ENCODE results near the gene GGT6.

GGT6 gene

GRCh38 chr17:4530799-4531730 is 29.3 kb downstream of the GGT6 start:
- no peak for DNase-seq (ENCODE audit: low read depth, low spot score)
- H3K27ac ChIP-seq = no peak overlapping the region

DNA sequence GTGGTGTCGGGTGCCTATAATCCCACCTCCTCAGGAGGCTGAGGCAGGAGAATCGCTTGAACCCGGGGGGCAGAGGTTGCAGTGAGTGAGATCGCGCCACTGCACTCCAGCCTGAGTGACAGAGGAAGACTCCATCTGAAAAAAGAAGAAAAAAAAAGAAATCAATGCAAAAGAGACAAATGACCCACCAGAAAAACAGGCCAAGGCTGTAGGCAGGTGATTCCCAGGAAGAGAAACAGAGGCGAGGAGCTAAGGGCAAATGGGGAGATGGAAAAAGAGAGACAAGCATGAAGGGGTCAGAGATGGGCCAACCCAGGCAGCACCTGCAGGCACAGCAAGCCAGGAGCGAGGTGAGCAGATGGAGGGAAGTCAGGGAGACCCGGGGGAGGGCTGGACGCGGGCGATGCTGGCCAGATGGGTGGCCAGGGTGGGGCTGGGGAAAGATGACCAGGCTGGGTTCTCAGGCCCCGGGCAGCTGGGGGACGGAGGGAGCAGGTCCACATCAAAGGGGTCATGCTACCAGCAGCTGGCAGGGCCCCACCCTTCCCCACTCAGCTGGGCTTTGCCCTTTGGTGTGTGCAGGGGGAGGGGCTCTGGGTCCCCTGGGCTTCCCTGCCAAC is 30.7 kb downstream of the GGT6 start:
- no peak for DNase-seq (ENCODE audit: low read depth, low spot score)
- H3K27ac ChIP-seq = no peak overlapping the region

GRCh38 chr17:4527566-4528125 is 32.7 kb downstream of the GGT6 start:
- H3K27ac ChIP-seq = no peak overlapping the region
- no peak for DNase-seq (ENCODE audit: low read depth, low spot score)

DNA sequence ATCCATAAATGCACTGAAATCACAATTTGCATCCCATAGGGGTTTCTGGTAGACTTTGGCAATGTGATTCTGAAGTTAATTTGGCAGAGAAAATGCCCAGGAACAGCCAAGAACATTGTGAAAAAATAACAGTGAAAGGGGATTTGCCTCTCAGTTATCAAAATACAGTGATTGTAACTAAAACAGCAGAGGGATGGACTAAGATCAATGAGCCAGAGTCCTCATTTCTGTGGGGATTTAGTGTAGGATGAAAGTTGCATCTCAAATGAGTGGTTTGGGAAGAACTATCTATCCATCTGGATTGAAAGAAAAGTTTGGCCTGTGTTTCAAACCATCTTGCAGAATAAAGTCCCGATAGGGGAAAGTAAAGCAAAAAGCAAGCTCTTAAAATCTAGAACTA is 33.2 kb downstream of the GGT6 start:
- no peak overlapping the region for H3K27ac ChIP-seq
- DNase-seq (ENCODE audit: low read depth, low spot score) = no peak

DNA sequence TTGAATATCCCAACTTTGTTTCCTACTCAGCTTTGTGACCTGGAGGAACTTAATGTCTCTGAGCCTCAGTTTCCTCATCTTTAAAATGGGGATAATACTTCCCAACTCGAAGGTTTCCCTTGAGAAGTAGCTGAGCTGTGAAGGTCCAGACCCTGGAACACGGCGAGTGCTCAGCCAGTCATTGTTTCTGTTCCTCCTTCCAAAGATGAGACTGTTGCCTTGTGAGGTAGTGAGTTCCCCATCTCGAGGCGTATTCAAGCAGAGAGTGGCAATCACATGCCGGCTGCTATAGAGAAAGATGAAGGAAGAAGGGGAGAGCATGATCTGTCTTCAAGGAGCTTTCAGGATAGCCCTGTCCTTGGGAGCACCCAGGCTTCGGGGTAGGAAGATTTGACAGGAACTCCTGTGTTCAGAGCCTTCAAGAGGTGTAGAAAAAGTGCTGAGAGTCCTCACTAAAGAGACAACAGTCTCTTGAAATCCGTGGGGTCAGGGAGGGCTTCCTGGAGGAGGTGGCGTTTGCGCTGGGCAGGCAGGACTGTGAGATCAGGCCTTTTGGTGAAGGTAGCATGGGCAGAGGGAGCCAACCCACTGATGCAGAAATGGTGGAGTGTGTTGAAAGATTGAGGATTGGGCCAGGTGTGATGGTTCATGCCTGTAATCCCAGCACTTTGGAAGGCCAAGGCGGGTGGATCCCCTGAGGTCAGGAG is 34.5 kb downstream of the GGT6 start:
- DNase-seq (ENCODE audit: low read depth, low spot score) = no peak
- H3K27ac ChIP-seq = no peak overlapping the region

DNA sequence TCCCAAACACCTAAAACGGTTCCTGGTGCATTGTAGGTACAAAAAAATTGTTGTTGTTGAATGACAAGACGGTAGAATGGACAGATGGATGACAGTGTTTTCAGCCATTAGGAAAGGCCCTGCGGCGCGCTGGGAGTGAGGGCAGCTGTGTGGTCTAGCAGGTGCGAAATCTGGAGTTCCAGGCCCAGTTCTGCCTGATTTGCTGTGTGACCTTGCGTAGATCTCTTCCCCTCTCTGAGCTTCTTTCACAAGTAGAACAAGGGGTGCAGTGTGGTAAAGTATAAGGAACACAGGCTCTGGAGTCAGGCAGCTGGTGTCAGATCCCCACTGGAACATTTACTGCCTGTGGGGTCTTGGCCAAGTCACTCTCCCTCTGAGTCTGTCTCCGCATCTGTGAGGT is 36.4 kb downstream of the GGT6 start:
- no peak for DNase-seq (ENCODE audit: low read depth, low spot score)
- H3K27ac ChIP-seq = no peak overlapping the region

- H3K27ac ChIP-seq = no peak overlapping the region
- DNase-seq (ENCODE audit: low read depth, low spot score) = no peak
Observed at GRCh38 chr17:4522661-4523060, 37.7 kb downstream of the GGT6 start.

DNA sequence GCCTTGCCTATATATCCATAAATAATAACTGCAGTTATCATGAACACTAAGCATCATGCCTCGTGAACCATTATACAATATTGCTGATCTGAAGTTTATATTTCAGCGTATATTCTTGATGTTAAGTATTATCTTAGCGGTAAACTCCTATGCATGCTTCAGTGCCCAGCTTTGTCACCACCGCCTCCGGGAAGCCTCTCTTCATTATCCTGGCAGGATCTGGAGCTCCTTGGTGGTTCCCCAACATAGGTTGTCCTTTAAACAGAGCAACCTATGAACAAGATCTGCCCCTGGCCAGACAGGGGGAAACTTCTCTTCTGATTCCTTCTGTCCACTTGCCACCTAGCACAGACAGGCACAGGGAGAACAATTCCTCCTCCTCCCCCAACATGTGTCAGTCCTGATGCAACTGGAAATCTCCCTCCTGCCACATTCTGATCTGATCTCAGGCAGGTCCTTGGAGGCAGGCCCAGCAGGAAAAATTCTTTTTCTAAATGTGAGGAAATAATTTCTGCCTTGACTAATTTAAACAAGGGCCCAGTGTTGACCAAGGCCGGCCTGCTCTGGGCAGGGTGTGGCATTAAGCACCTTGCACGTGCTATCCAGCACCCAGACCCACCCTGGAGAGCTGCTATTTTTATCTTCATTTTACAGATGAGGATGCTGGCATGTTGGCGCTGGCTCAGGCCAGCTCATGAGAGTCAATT is 39.3 kb downstream of the GGT6 start:
- DNase-seq (ENCODE audit: low read depth, low spot score) = peak; percentile 64
- H3K27ac ChIP-seq = peak overlapping the region; percentile 90

GRCh38 chr17:4520060-4520893 is 40.1 kb downstream of the GGT6 start:
- no peak for DNase-seq (ENCODE audit: low read depth, low spot score)
- H3K27ac ChIP-seq = peak overlapping the region; percentile 90

GRCh38 chr17:4519361-4519788 is 41.0 kb downstream of the GGT6 start:
- no peak for DNase-seq (ENCODE audit: low read depth, low spot score)
- no peak overlapping the region for H3K27ac ChIP-seq

DNA sequence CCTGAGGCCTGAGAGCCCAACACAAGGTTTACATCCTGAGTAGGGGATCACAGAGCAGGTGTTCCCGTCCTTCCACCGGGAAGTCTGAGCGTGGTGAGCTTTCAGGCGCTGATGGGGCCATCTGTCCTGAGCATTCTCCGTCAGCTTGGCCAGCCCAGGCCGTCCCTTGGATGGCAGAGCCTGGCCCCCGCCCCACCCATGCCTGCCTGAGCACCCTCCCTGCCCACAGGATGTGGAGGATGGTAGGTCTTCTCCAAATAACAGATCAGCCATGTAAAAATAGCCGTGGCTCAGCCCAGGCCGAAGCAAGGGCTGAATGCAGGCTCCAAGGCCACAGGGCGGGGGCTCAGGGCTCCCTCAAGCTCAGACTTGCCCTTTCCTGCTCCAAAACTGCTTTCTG is 41.5 kb downstream of the GGT6 start:
- H3K27ac ChIP-seq = no peak overlapping the region
- no peak for DNase-seq (ENCODE audit: low read depth, low spot score)

GRCh38 chr17:4516735-4517134 is 43.6 kb downstream of the GGT6 start:
- DNase-seq (ENCODE audit: low read depth, low spot score) = no peak
- H3K27ac ChIP-seq = no peak overlapping the region

- no peak for DNase-seq (ENCODE audit: low read depth, low spot score)
- H3K27ac ChIP-seq = no peak overlapping the region
Observed at GRCh38 chr17:4515501-4515900, 44.9 kb downstream of the GGT6 start.

- no peak for DNase-seq (ENCODE audit: low read depth, low spot score)
Observed at GRCh38 chr17:4514779-4515178, 45.6 kb downstream of the GGT6 start.

DNA sequence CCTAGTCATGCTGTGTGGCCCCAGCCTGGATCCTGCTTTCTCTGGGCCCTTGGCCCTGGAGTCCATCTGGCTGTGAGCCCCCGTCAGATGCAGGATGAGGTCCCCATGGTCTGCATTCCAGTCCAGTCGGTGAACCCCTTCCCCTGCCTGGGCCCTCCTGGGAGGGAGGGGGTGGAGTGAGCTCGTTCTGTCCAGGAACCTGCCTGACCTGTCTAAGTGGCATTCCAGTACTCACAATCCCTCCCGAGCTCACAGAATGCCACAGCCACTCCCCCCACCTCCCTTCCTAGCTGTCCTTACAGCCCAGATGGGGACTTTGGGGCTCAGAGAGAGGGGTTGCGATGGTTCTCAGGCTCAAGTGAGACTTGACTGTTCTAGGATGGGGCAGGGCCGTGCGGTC is 46.2 kb downstream of the GGT6 start:
- no peak for DNase-seq (ENCODE audit: low read depth, low spot score)
- peak overlapping the region; percentile 5 for H3K27ac ChIP-seq

More at GRCh38 chr17:4514779-4515178, 45.6 kb downstream of the GGT6 start:
- peak overlapping the region; percentile 5 for H3K27ac ChIP-seq

- DNase-seq (ENCODE audit: low read depth, low spot score) = no peak
- peak overlapping the region; percentile 5 for H3K27ac ChIP-seq
Observed at GRCh38 chr17:4513113-4514032, 47.0 kb downstream of the GGT6 start.

DNA sequence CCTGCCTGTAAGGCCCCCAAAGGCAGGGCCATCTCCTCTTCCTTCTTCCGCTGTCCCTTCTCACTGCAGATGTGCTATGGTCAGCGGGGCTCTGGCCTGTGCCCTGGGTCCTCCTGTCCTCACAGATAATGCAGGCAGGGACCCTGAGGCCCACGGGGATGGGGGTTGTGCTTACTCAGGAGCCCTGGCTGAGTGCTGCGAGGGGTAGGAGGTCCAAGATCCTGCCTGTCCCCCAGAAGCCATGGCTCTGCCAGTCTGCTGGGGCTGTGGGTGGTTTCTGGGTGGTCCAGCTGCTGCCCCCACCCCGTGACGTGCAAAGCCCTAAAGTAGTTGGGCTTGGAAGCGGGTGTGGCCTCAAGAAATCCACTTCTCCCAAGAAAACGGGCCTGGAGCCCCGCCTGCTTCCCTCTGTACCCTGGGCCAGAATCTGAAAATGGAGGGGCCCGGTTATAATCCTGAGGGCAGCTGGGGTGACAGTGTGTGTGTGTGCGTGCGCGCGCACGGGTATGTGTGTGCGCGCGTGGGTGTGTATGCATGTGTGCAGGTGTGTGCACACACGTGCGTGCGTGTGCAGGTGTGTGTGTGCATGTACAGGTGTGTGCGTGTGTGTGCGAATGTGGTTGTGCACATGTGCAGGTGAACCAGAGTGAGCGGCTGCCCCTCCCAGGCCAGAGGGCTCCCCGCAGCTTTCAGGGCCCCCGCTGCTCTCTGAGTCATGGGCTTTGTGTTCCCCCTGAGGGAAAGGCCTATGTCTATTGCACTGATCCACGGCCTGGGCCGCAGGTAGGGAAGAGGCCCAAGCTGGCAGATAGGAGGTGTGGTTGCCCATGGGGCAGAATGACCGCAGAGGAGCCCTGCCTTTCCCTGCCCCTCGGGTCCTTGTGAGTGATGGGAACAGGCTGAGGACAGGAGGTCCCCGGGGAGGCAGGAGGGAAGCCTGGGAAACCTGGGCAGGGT is 47.9 kb downstream of the GGT6 start:
- H3K27ac ChIP-seq = no peak overlapping the region
- DNase-seq (ENCODE audit: low read depth, low spot score) = no peak

Data from epithelial cell of prostate (primary cell).